Hematopoietic multipotent progenitor cell treated with erythropoietin and hydrocortisone succinate and interleukin-3 and kit ligand, for 4 days (in vitro differentiated cells): ENCODE data around the gene CA9.
A peak's percentile ranks its signal among the peaks of the same experiment; 100 is the strongest.

ENCODE experiments used
- DNase-seq: peaks from one replicate; pipeline ENCODE4 v3.0.0-alpha.2; 2015

CA9 gene

GRCh38 chr9:35652829-35653209 lies 20.9 kb upstream of the CA9 start:
- no peak for DNase-seq

DNA sequence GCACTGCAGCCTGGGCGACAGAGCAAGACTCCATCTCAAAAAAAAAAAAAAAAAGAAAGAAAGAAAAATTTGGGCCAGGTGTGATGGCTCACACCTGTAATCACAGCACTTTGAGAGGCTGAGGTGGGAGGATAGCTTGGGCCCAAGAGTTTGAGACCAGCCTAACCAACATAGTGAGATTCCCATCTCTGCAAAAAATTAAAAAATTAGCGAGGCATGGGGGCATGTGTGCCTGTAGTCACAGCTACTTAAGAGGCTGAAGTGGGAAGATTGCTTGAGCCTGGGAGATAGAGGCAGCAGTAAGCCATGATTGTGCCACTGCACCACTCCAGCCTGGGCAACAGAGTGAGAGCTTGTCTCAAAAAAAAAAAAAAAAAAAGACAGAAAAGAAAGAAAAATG lies 20.1 kb upstream of the CA9 start:
- no peak for DNase-seq

- DNase-seq: peak; percentile 60
These were observed 17.4 kb upstream of the CA9 start for GRCh38 chr9:35656348-35656747.

GRCh38 chr9:35656831-35657545 lies 16.7 kb upstream of the CA9 start:
- peak; percentile 60 for DNase-seq

DNA sequence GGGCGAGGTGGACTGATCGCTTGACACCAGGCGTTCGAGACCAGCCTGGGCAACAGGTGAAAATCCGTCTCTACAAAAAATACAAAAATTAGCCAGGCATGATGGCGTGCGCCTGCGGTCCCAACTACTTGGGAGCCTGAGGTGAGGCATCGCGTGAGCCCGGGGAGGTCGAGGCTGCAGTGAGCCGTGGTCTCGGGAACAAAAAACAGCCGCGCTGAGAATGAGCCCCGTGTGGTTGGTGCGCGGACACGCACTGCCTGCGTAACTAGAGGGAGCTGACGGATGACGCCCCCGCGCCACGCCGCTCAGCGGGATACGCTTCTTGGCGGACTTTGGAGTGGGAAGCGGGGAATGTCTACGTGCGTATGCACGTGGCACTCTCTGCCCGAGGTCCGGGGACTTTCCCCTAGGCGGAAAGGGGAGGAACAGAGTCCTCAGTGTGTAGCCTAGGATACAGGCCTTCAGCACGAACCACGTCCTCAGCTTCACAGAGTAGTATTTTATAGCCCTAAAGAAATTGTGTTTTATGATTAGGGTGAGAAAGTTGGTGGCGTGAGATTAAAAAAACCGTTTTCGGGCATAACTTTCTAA lies 16.1 kb upstream of the CA9 start, which contains the start of gene RMRP:
TSS of gene RMRP (minus strand) at position 474 of the 591 bp plus-strand sequence.
- DNase-seq: peak; percentile 99

GRCh38 chr9:35658137-35658967 lies 15.4 kb upstream of the CA9 start, which contains the start of gene CCDC107:
Gene CCDC107 (plus strand): TSS chr9:35658292. CDS start chr9:35658380, 88 bp downstream.
- DNase-seq: peak; percentile 94

DNA sequence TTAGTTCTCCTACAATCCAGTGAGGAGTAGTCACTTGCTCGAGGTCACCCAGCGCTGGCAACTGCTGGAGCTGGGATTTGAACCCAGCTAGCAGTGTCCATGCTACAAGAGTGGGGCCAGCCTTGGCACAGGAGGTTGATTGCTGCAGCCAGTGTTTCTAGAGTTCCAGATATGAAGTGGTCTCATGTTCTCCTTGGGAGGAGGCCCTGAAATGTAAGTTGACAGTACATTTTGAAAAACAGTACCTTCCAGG lies 14.8 kb upstream of the CA9 start:
- DNase-seq: peak; percentile 63

DNA sequence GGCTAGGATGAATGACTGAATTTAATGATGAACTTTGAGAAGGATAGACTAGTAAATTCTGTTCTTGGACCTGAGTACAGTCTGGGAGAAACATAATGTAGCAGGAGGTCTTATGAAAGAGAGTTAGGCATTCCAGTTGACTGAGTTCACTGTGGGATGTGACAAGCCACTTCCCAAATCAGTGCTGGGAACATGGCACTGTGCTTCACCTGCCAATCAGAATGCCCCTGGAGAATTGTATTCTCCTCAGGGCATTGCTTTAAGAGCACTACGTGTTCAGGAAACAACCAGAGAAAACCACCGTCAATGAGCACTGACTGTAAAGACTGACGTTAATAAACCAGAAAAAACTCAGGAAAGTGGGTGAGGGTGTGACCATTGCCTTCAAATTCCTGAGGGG lies 14.4 kb upstream of the CA9 start:
- DNase-seq: no peak

DNA sequence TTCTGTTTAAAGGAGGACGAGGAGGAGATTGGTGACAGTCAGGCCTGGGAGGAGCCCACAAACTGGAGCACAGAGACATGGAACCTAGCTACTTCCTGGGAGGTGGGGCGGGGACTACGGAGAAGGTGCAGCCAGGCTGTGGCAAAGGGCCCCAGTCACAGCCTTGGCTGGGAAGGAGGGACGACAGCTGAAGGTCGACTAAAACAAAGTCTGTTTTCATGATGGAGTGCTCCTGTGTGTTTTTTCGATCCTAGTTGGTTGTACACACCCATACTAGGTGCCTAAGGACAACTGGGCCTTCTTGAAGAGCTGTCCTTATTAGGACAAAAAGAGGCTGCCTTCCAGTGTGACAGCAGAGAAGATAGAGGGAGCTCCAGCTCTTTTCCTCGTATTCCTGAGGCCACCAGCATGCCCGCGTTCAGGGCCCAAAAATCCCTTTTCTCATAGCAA lies 12.7 kb upstream of the CA9 start:
- peak; percentile 44 for DNase-seq

DNA sequence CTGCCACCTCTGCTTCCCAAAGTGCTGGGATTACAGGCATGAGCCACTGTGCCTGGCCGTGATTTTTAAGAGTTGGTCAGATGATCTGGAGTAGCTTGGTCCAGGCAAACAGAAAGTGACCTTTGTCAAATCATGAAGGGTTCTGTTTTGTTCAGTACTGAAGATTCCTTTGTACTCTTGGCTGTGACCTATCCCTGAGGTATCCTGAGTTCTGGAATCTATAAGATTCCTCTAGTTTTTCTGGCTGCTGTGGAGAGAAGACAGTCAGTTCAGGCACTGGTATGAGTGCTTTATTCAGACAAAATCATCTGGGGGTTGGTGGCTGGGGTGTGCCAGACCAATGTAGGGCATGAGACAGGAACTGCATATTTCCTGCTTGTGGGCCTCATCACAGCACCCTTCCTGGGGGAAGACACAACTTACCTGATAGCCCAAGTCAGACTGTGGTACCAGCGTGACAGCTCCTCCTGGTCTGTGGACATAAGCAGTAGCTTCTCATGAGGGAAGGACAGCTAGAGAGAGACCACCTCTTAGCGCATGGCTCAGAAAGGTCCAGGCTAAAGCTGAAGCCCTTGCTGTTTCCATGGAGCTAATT lies 11.9 kb upstream of the CA9 start:
- DNase-seq: no peak

DNA sequence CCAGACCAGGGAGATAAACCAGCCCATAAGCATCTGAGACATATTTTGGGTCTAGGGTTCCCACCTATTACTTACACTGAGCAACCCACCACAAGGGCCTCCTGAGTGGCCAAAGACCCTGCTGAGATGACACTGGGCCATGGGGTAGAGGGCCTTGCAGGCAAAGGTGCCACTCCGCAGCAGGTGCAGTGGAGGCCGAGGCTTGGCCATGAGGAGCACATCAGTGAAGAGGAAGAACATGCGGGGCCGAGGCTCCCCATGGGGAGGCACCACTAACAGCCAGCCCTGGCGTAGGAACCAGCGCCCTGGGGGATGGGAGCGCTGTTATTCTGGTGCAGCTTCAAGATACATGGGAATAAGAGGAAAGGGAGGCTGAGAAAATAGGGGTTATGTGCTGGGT lies 11.3 kb upstream of the CA9 start:
- no peak for DNase-seq

DNA sequence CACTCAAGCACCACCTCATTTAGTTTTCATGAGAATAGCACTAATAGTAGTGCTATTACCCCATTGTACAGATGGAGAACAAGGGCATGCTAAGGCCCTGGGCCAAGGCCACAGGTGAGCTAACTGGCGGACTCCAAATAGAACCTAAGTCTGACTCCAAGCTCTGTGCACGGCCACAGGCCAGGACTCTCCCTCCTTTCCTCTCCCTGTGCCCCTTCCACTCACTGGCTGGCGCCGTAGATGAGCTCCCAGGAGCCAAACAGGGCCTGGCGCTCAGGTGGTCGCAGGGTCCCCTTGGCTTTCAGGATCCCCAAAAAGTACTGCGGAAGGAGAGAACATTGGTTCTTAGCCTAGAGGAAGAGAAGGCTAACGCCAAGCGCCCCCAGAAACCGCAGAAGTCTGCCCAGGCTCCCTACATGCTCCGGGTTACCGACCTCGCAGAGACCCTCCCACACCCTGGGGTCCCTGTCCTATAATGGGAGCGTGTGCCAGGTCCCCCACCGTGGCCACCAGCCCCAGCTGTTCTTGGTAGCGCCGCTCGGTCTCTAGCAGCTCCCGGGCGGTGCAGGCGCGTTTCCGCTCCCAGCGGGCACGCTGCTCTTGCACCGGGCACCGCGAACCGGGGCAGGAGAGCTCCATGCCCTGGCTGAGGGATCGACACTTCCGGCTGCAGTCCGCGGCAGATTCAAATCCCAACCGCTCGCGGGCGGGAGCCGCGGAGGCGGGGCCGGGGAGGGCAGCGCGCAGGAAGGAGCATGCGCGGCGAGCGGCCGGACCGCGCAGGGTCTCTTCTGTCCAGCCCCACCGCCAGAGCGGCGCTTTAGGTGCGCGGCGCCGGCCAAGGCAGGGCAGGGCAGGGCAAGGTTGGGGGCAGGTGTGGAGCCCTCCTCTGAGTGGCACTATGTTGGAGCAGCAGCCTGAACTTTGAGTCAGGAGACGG lies 8.9 kb upstream of the CA9 start, which contains the start of gene ARHGEF39:
TSS of gene ARHGEF39 (minus strand) at position 665 of the 940 bp plus-strand sequence. CDS start at position 639, 26 bp downstream.
- peak; percentile 92 for DNase-seq

DNA sequence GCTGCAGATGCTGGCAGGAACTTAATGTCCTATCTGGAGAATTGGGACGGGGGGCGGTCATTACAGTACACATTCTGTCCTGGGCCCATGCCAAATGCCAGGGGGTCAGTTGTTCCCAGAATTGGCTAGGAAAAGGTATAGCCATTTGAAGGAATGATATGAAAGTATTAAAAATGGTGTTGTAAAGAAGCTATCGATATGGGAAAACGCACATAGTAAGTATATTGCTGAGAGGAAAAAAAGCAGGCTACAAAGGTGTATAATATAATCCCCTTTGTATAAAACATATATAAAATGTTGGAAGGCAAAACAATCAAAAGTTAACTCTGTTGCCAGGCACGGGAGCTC lies 8.3 kb upstream of the CA9 start:
- DNase-seq: no peak

DNA sequence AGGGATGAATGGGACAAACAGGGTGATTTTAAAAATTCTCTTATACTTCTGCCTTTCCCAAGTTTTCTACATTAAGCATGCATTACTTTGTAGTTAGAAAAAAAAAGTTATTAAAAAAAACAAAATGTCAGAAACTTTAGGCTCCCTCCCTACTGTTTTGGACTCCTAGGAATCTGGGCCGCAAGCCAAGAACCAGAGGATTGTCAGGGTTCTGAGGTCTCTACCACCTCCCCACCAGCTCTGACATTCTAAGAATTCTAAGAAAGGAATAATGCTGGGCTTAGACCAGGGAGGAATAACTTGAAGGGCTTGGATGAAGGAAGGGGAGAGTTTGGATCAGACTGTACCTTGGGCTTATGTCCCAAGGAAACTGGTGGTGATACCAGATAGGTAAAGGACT lies 7.7 kb upstream of the CA9 start:
- DNase-seq: no peak

- no peak for DNase-seq
These were observed 7.2 kb upstream of the CA9 start for GRCh38 chr9:35666549-35666948.

DNA sequence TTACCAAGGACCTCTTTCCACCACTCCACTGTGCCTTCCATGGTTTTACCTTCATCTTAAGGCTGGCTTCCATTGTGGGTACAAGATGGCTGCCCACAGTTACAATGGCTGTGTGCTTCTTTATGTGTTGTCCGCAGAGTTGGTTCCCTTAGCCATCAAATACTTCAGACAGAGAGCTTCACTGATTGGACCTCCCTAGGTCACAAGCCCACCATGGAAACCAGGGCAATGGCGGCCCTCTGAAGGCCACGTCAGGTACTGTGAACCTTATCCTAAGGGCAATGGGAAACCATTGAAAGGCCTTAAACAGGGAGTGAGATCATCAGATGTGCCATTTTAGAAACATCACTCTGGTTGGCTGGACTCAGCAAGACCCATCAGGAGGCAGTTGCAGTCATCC lies 5.8 kb upstream of the CA9 start:
- no peak for DNase-seq

- no peak for DNase-seq
These were observed 4.2 kb upstream of the CA9 start for GRCh38 chr9:35669331-35670145.

DNA sequence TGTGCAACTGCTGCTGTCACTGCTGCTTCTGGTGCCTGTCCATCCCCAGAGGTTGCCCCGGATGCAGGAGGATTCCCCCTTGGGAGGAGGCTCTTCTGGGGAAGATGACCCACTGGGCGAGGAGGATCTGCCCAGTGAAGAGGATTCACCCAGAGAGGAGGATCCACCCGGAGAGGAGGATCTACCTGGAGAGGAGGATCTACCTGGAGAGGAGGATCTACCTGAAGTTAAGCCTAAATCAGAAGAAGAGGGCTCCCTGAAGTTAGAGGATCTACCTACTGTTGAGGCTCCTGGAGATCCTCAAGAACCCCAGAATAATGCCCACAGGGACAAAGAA lies 265 bp downstream of the CA9 start:
- DNase-seq: no peak

GRCh38 chr9:35675204-35675603 lies 1.5 kb downstream of the CA9 start:
- no peak for DNase-seq

- DNase-seq: peak; percentile 50
These were observed 2.1 kb downstream of the CA9 start for GRCh38 chr9:35675732-35676392.

DNA sequence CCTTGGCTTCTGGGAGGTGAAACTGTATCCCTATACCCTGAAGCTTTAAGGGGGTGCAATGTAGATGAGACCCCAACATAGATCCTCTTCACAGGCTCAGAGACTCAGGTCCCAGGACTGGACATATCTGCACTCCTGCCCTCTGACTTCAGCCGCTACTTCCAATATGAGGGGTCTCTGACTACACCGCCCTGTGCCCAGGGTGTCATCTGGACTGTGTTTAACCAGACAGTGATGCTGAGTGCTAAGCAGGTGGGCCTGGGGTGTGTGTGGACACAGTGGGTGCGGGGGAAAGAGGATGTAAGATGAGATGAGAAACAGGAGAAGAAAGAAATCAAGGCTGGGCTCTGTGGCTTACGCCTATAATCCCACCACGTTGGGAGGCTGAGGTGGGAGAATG lies 5.4 kb downstream of the CA9 start:
- no peak for DNase-seq
